KMS-11 (cell line): ENCODE measurements around the gene GRID1.

ENCODE experiments used
- H2AFZ ChIP-seq: fragments of 200-600 bp; sonication (generic); 2 replicates; pipeline ENCODE4 v1.6.1; 2016; ENCODE audit warnings: antibody characterized with exemption, mixed run types, low read depth
- H3K27ac ChIP-seq: fragments of 200-600 bp; sonication (generic); 2 replicates; pipeline ENCODE4 v1.6.1; 2016; ENCODE audit warnings: mild to moderate bottlenecking, mixed run types
- H3K27me3 ChIP-seq: fragments of 200-600 bp; sonication (generic); 2 replicates; pipeline ENCODE4 v1.6.1; 2017; ENCODE audit warnings: mild to moderate bottlenecking, low read depth, mixed run types, moderate library complexity; ENCODE audit not compliant: insufficient read depth
- H3K36me3 ChIP-seq: fragments of 200-600 bp; sonication (generic); 2 replicates; pipeline ENCODE4 v1.6.1; 2017; ENCODE audit warnings: mild to moderate bottlenecking, mixed run types; ENCODE audit not compliant: insufficient read depth
- H3K4me1 ChIP-seq: fragments of 200-600 bp; sonication (generic); 2 replicates; pipeline ENCODE4 v1.6.1; 2016; ENCODE audit warnings: mild to moderate bottlenecking, low read depth, mixed run types; ENCODE audit not compliant: poor library complexity, severe bottlenecking
- H3K4me2 ChIP-seq: fragments of 200-600 bp; sonication (generic); 2 replicates; pipeline ENCODE4 v1.7.0; 2016; ENCODE audit warnings: mild to moderate bottlenecking, mixed run types
- H3K4me3 ChIP-seq: fragments of 200-600 bp; sonication (generic); IDR thresholded peaks from 2 replicates; pipeline ENCODE4 v1.6.1; 2017; ENCODE audit warnings: low read depth, low read length, mixed read lengths; ENCODE audit not compliant: insufficient read depth
- H3K79me2 ChIP-seq: fragments of 200-600 bp; sonication (generic); 2 replicates; pipeline ENCODE4 v1.6.1; 2016; ENCODE audit warnings: low read depth, mixed run types; ENCODE audit not compliant: insufficient read depth
- H3K9ac ChIP-seq: fragments of 200-600 bp; sonication (generic); 2 replicates; pipeline ENCODE4 v1.6.1; 2016; ENCODE audit warnings: mild to moderate bottlenecking, mixed run types
- H4K20me1 ChIP-seq: fragments of 200-600 bp; sonication (generic); 2 replicates; pipeline ENCODE4 v1.6.1; 2016; ENCODE audit warnings: mild to moderate bottlenecking, mixed run types; ENCODE audit not compliant: insufficient read depth
- CTCF ChIP-seq: fragments of 200-600 bp; sonication (generic); conservative IDR thresholded peaks from 2 replicates; pipeline ENCODE4 v1.6.1; 2017; ENCODE audit warnings: low read depth, mild to moderate bottlenecking, antibody characterized with exemption, low read length, moderate library complexity, mixed read lengths

Gene GRID1

GRCh38 chr10:85901599-85901998, 465.0 kb downstream of the GRID1 start:
- Histone ChIP-seq H3K9ac (no peak overlapping the region), H3K4me2 (no peak overlapping the region), H3K36me3 (no peaks in the 10 kb centered on the region), H3K27me3 (no peaks in the 10 kb centered on the region), H3K27ac (no peak overlapping the region), H4K20me1 (no peaks in the 10 kb centered on the region), H2AFZ (no peak overlapping the region), H3K79me2 (no peaks in the 10 kb centered on the region), H3K4me1 (no peaks in the 10 kb centered on the region), H3K4me3 (no peak overlapping the region)
- no peak for TF ChIP-seq CTCF

- no peak overlapping the region for H3K27ac ChIP-seq
- H3K9ac ChIP-seq, result no peak overlapping the region
These were observed 466.1 kb downstream of the GRID1 start for GRCh38 chr10:85900487-85900886.

GRCh38 chr10:85900061-85900460, 466.5 kb downstream of the GRID1 start:
- no peak overlapping the region for H3K9ac ChIP-seq
- no peaks in the 10 kb centered on the region for H3K27me3 ChIP-seq
- no peak overlapping the region for H3K4me3 ChIP-seq
- H3K4me2 ChIP-seq, result no peak overlapping the region
- H4K20me1 ChIP-seq, result no peaks in the 10 kb centered on the region
- H3K27ac ChIP-seq, result no peak overlapping the region
- H3K79me2 ChIP-seq, result no peaks in the 10 kb centered on the region
- no peaks in the 10 kb centered on the region for H3K4me1 ChIP-seq
- no peaks in the 10 kb centered on the region for H3K36me3 ChIP-seq
- TF ChIP-seq CTCF, result no peak
- no peak overlapping the region for H2AFZ ChIP-seq

More at GRCh38 chr10:85900487-85900886, 466.1 kb downstream of the GRID1 start:
- Histone ChIP-seq H4K20me1 (no peaks in the 10 kb centered on the region), H3K4me1 (no peaks in the 10 kb centered on the region), H3K27me3 (no peaks in the 10 kb centered on the region), H3K79me2 (no peaks in the 10 kb centered on the region), H3K4me2 (no peak overlapping the region), H2AFZ (no peak overlapping the region), H3K4me3 (no peak overlapping the region), H3K36me3 (no peaks in the 10 kb centered on the region)
- no peak for TF ChIP-seq CTCF

- TF ChIP-seq CTCF, result no peak
These were observed 475.1 kb downstream of the GRID1 start for GRCh38 chr10:85891472-85891871.

GRCh38 chr10:85888559-85888958, 478.0 kb downstream of the GRID1 start:
- no peak overlapping the region for H3K9ac ChIP-seq
- no peak overlapping the region for H2AFZ ChIP-seq
- TF ChIP-seq CTCF, result no peak
- no peak overlapping the region for H3K4me3 ChIP-seq
- H3K36me3 ChIP-seq, result no peaks in the 10 kb centered on the region
- H3K4me2 ChIP-seq, result no peak overlapping the region
- H3K4me1 ChIP-seq, result no peaks in the 10 kb centered on the region
- no peaks in the 10 kb centered on the region for H4K20me1 ChIP-seq
- H3K79me2 ChIP-seq, result no peaks in the 10 kb centered on the region
- H3K27ac ChIP-seq, result no peak overlapping the region
- no peaks in the 10 kb centered on the region for H3K27me3 ChIP-seq

More at GRCh38 chr10:85891472-85891871, 475.1 kb downstream of the GRID1 start:
- Histone ChIP-seq H3K27ac (no peak overlapping the region), H3K4me3 (no peak overlapping the region), H3K79me2 (no peaks in the 10 kb centered on the region), H4K20me1 (no peaks in the 10 kb centered on the region), H3K4me1 (no peaks in the 10 kb centered on the region), H3K4me2 (no peak overlapping the region), H3K9ac (no peak overlapping the region), H3K27me3 (no peaks in the 10 kb centered on the region), H2AFZ (no peak overlapping the region), H3K36me3 (no peaks in the 10 kb centered on the region)
